ENCODE results near the gene APELA.

DNA sequence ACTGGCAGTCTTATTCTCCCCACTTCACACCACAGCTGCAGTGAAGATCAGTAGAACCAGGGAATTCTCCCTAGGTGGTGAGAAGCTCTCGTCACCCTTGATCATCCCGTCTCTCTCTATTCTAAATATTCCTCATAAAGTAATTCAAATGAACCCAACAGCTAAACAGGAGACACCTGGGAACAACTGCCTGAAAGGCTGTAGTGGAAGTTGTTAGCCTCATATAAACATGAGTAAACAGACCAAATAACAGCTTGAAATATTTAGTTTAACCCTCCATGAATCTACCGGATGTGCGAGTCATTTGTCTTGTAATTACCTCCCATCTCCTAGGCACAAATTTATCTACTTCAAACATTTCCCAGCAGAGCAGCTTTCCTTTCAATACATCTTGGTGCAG lies 30.4 kb upstream of the APELA start:
- TF ChIP-seq, protein P1, sequence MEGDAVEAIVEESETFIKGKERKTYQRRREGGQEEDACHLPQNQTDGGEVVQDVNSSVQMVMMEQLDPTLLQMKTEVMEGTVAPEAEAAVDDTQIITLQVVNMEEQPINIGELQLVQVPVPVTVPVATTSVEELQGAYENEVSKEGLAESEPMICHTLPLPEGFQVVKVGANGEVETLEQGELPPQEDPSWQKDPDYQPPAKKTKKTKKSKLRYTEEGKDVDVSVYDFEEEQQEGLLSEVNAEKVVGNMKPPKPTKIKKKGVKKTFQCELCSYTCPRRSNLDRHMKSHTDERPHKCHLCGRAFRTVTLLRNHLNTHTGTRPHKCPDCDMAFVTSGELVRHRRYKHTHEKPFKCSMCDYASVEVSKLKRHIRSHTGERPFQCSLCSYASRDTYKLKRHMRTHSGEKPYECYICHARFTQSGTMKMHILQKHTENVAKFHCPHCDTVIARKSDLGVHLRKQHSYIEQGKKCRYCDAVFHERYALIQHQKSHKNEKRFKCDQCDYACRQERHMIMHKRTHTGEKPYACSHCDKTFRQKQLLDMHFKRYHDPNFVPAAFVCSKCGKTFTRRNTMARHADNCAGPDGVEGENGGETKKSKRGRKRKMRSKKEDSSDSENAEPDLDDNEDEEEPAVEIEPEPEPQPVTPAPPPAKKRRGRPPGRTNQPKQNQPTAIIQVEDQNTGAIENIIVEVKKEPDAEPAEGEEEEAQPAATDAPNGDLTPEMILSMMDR (IDR thresholded peaks at IDR 0.05), result no peak
- TF ChIP-seq TCF7L2 (IDR thresholded peaks at IDR 0.05; ENCODE audit: low read depth, low read length), result no peak
- TF ChIP-seq, protein P2, sequence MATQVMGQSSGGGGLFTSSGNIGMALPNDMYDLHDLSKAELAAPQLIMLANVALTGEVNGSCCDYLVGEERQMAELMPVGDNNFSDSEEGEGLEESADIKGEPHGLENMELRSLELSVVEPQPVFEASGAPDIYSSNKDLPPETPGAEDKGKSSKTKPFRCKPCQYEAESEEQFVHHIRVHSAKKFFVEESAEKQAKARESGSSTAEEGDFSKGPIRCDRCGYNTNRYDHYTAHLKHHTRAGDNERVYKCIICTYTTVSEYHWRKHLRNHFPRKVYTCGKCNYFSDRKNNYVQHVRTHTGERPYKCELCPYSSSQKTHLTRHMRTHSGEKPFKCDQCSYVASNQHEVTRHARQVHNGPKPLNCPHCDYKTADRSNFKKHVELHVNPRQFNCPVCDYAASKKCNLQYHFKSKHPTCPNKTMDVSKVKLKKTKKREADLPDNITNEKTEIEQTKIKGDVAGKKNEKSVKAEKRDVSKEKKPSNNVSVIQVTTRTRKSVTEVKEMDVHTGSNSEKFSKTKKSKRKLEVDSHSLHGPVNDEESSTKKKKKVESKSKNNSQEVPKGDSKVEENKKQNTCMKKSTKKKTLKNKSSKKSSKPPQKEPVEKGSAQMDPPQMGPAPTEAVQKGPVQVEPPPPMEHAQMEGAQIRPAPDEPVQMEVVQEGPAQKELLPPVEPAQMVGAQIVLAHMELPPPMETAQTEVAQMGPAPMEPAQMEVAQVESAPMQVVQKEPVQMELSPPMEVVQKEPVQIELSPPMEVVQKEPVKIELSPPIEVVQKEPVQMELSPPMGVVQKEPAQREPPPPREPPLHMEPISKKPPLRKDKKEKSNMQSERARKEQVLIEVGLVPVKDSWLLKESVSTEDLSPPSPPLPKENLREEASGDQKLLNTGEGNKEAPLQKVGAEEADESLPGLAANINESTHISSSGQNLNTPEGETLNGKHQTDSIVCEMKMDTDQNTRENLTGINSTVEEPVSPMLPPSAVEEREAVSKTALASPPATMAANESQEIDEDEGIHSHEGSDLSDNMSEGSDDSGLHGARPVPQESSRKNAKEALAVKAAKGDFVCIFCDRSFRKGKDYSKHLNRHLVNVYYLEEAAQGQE (IDR thresholded peaks at IDR 0.05; ENCODE audit: insufficient read depth in 1 of 2, low read depth in 2 of 2, low read length in 1 of 2), result no peak
- TF ChIP-seq POLR2AphosphoS5 (IDR thresholded peaks at IDR 0.05; ENCODE audit: low read depth, low read length), result no peak
